ENCODE measurements around the gene SDR39U1.

GRCh38 chr14:24399447-24399822 lies 43.1 kb downstream of the SDR39U1 start:
- TF ChIP-seq HDAC6 (IDR thresholded peaks at IDR 0.05; ENCODE audit: unreplicated experiment) (no peak), HDAC2 (IDR thresholded peaks at IDR 0.05) (no peak), ASH2L (IDR thresholded peaks at IDR 0.05; ENCODE audit: borderline replicate concordance, low read depth) (no peak), CBX3 (IDR thresholded peaks at IDR 0.05; ENCODE audit: borderline replicate concordance, low read depth) (no peak), CTCF (IDR thresholded peaks at IDR 0.05 in 2 of 3, conservative IDR thresholded peaks at IDR 0.05 in 1 of 3; ENCODE audit: control insufficient read depth in 2 of 3, extremely low read depth in 1 of 3, insufficient read depth in 1 of 3, low read depth in 3 of 3, low read length in 3 of 3) (no peak), CHD2 (IDR thresholded peaks at IDR 0.05; ENCODE audit: borderline replicate concordance, low read depth, low read length) (no peak), NR2C2 (IDR thresholded peaks at IDR 0.05; ENCODE audit: borderline replicate concordance, control insufficient read depth, insufficient read length, low read depth) (no peak), POLR2A (IDR thresholded peaks at IDR 0.05; ENCODE audit: low read depth, low read length) (no peak)
- TF ChIP-seq, protein P1, sequence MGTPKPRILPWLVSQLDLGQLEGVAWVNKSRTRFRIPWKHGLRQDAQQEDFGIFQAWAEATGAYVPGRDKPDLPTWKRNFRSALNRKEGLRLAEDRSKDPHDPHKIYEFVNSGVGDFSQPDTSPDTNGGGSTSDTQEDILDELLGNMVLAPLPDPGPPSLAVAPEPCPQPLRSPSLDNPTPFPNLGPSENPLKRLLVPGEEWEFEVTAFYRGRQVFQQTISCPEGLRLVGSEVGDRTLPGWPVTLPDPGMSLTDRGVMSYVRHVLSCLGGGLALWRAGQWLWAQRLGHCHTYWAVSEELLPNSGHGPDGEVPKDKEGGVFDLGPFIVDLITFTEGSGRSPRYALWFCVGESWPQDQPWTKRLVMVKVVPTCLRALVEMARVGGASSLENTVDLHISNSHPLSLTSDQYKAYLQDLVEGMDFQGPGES (IDR thresholded peaks at IDR 0.05): no peak
